Fibroblast of mammary gland (primary cell): ENCODE measurements around the gene FIGLA.

Experiments
- DNase-seq: peaks from one replicate; pipeline ENCODE4 v3.0.0-alpha.2; 2010; ENCODE audit warnings: low read depth
- H3K4me3 ChIP-seq: 2 replicates; pipeline ENCODE4 v1.5.1; 2011; ENCODE audit warnings: low read depth, mild to moderate bottlenecking, low read length, moderate library complexity; ENCODE audit not compliant: control insufficient read depth
- TF ChIP-seq, protein P1 (sequence below): conservative IDR thresholded peaks from 2 replicates; pipeline ENCODE4 v1.5.1; 2011; ENCODE audit warnings: low read depth, low read length, inconsistent platforms; ENCODE audit not compliant: control insufficient read depth, insufficient read depth

The FIGLA gene

DNA sequence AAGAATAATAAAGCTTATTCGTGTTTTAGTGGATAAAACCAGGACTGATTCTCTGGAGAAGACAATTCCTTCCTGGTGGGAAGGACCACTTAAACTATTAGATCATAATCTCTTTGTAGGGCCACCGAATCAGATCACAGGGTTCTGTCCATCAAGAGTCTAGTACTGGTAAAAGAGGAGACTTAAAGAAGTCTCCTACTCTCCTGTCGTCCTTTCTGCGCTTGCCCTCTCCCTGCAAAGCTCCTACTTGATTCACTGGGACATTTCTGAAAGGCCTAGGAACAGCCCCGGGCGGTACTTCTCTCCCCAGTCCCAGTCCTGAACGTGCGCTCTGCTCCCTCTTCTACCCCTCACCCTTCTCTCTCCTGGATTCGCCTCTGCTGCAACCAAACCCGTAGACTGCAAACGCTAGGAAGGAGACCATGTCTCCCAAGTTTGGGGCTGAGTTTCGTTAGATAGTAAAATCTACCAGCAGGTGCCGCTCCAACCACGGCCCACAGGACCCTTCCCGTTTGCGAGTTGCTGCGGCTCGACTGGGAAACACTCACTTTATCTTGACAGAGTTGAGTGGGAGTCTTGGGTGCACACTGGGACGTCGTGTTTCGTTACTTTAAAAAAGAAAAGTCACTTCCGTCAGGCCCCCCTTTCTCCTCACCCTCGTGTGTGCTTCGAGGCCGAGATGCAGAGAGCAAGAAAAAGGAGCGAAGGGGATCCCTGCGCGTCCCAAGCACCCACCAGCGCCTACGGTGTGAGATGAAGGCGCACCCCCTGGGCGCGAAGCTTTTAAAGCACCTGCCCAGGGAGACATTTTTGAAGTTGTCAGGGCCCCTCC, 923 bp downstream of the FIGLA start:
- TF ChIP-seq, protein P1, sequence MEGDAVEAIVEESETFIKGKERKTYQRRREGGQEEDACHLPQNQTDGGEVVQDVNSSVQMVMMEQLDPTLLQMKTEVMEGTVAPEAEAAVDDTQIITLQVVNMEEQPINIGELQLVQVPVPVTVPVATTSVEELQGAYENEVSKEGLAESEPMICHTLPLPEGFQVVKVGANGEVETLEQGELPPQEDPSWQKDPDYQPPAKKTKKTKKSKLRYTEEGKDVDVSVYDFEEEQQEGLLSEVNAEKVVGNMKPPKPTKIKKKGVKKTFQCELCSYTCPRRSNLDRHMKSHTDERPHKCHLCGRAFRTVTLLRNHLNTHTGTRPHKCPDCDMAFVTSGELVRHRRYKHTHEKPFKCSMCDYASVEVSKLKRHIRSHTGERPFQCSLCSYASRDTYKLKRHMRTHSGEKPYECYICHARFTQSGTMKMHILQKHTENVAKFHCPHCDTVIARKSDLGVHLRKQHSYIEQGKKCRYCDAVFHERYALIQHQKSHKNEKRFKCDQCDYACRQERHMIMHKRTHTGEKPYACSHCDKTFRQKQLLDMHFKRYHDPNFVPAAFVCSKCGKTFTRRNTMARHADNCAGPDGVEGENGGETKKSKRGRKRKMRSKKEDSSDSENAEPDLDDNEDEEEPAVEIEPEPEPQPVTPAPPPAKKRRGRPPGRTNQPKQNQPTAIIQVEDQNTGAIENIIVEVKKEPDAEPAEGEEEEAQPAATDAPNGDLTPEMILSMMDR: peak; percentile 58
- DNase-seq: peak; percentile 43
- no peak overlapping the region for H3K4me3 ChIP-seq

DNA sequence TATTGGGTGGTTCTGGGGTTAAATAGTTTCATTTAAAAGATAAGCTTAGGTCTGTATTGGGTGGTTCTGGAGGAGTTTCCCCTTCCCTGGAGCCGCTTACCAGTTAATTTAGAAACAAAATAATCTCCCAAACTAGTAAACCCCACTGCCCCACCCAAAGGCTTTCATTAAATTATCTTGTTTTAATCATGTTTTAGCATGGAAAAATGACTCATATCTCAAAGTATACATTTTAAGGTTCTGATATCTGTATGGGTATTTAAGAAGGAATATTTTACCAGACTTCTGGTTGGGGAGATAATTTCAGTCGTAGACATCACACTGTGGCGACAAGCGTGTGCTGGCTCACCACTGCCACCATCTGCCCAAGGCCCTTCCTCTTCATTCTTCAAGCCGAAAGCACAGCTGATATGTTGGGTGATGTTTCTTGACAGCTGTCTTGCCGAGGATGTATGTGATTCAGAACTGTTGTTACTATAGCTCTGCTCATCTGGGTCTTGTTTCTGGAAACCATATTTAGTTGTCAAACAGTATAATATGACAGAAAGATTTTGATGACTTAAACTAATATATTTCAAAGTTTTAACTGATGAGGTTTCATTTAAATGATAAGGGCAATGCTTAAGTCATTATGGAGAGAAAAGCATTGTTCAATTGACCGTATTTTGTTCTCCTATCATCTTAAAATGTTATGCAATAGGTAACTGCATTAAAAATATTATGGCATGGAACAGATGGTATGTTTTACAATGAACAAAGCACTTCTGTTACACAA, 5.1 kb downstream of the FIGLA start:
- TF ChIP-seq, protein P1: peak; percentile 52
- peak; percentile 37 for DNase-seq
- no peak overlapping the region for H3K4me3 ChIP-seq

DNA sequence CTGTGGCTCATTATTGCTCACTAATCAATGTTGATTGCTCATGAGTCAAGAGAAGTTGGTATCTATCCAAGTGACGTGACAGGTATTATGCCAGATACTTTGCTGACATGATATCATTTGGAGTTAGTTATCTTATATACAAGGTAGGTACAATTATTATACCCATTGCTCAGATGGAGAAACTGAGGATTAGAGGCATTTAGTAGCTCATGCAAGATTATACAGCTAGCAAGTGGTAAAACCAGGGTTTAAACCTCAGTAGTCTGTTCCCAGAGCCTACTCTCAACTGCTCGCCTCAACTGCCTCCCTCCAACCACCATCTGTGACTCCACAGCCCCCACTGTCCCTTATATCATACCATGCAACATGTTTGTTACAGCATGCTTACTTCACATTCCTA, 6.1 kb downstream of the FIGLA start:
- no peak for DNase-seq
- TF ChIP-seq, protein P1: no peak
- H3K4me3 ChIP-seq: no peak overlapping the region

DNA sequence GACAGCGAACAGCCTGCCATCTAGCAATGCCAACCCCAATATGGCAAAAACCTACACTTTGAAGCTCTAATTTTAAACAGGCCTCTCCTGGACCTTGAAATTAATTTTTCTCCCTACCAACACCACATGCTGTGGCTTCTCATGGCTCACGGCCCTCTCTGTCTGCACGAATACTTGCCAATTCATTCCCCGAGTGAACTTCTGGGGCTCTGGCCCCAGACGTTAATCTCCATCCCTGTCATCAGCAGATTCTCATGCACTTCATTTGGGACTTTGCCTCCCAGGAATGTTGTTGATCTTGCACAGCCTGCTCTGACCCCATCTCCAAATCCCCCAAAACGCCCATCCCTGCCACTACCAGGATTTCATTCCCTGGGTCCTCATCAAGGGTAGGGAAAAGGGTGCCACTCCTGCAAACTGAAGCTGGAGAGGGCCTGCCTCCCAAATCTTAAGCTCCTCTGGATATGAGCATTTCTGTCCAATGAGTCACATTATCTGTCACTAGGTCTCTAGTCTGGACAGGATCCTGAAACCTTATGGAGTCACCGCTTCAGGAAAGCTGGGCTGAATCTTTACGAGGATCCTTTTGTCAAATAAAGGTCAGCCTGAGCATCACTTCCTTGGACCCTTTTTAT, 10.4 kb downstream of the FIGLA start:
- TF ChIP-seq, protein P1: no peak
- peak; percentile 24 for DNase-seq
- H3K4me3 ChIP-seq: no peak overlapping the region

DNA sequence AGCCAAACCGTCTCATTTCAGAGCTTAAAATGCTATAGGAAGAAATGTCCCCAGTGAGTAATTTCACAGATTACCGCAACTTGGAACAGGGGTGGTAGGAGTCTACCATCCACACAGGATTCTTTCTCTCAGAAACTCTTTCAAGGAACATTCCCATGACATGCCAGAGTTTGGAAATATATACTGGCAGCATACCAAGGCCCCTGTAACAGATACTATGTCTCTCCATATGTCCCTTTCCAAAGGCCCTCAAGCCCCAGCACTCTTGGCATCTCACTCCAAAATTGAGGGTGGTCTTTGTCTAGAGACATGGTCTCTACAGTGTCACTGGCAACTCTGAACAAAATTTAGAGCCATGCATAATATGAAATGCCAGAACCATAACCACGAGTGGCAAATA, 11.0 kb downstream of the FIGLA start:
- no peak for DNase-seq
- TF ChIP-seq, protein P1: no peak
- no peak overlapping the region for H3K4me3 ChIP-seq

DNA sequence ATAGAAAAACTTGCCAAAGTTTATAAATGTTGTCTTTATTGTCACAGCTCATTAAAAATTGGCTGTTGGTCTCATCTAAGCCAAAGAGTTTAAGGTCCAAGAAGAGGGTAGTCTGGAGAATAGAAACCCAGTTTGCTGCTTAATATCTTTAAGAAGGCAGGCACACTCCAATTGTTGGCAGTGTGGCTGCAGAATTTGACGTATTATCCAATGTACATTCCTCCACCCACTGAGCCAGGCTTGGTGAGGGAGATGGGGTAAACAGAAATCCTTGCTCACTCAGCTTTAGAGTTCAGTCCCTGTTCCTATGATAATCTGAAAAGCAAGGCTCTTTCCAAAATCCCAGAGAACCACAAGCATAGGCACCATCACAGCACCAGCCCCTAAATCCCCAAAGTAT, 11.8 kb downstream of the FIGLA start:
- TF ChIP-seq, protein P1: no peak
- no peak for DNase-seq
- no peak overlapping the region for H3K4me3 ChIP-seq
